ENCODE measurements around the gene STARD10. TPM values are rescaled to one million over a fixed set of nuclear protein-coding genes. Genes with fewer than 3 reads are reported as not detected.

STARD10 gene
- total RNA-seq, 1 donor from 2014 or later, result 66.7 TPM

DNA sequence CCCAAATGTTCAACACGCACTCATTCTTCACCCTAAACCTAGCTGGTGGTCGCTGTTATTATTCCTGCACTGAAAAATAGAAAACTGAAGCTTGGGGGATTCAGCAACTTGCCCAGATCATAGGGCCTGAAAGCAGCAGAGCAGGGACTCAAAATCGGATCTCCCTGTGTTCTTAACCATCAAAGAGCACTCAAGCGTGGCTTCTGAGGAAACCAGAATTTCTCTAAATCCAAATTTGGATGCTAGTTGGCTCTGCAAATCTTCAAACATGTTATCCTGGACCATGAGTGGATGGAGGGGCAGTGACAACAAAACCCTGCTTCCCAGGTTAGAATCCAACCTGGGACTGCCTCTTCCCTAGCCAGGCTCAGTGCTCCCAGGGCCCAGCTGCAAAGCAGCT is 30.0 kb downstream of the STARD10 start:
- no peak for DNase-seq (ENCODE audit: low spot score)

DNA sequence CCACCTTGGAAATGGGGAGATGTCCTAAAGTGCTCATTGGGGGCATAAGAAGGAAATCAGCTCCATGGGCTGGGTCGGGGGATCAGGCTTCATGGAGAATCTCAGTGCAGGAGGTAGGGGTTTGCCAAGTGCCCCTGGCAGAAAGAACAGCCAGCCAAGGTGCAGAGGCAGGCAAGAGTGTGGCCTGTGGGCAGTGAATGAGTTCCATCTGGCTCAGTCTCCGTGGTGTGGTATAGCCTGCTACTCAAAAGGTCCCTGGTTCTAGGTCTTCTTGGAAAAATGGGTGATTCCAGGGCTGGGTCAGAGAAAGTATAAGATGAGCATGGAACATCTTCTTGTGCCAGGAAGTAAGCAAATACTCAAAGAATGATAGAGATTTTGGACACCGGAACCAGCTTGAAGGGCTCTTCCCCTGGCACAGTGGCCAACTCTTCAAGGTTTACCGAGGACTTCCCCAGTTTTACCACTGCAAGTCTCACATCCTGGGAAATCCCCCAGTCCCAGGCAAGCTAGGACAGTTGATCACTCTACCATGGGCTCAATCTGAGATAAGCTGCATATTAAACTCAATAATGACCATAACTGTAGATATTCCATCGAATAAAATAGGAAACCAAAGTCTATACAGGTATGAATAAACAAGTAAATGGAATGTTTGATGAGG is 31.1 kb downstream of the STARD10 start:
- DNase-seq (ENCODE audit: low spot score), result no peak

- DNase-seq (ENCODE audit: low spot score), result no peak
Measured at GRCh38 chr11:72760539-72761405, 33.1 kb downstream of the STARD10 start.

DNA sequence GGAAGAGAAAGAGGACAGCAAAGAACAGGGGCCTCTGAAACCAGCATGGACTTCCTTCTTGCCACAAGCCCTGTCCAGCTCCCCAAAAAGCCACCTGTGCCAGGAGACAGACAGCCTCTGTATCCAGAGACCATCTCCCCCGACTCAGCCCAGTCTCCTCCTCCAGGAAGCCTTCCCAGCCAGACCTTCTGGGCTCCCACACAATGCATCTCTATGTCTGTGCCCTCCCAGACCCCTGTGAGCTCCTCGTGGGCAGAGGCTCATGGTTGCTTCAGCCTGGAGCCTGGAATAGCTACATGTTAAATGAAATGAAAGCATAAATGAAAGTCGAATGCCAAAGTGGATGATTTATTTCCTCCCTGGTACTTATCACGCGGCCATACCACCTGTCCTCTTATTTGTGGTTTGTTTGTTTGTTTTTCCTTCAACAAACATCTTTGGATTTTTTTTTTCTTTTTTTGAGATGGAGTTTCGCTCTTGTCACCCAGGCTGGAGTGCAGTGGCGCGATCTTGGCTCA is 34.3 kb downstream of the STARD10 start:
- DNase-seq (ENCODE audit: low spot score), result no peak

DNA sequence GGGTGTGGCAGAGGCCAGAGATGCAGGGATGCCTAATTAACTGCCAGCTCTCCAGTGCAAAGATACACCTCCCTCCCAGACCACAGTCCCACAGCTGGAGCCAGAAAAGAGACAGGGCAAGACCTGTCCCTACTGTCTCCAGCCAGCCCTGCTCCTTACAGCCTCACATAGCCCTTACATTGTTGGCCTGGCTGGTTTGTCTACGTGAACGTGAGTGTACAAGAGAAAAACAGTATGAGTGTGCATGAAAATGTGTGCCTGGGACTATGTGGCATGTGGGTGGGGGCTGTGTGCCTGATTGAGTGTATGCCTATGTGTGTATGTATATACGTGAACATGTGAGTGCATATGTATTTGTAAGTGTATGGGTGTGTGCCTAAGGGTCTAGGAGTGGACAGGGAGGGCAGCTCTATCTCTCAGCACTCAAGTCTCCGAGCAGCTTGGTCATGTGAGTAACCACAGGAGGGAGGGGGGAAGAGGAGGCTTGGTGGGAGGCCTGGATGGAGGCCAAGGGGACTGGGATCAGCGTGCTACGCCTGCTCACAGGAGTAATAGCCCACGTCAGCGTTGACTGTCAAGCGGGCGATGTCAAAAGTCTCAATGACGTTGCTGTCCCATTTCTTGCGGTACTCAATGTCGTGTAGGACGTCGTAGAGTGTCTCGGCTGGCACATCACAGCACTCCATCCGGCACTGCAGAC is 35.0 kb downstream of the STARD10 start:
- DNase-seq (ENCODE audit: low spot score), result peak; percentile 66

GRCh38 chr11:72758304-72758689 is 35.5 kb downstream of the STARD10 start:
- no peak for DNase-seq (ENCODE audit: low spot score)

GRCh38 chr11:72755713-72756285 is 38.0 kb downstream of the STARD10 start:
- DNase-seq (ENCODE audit: low spot score), result no peak

- no peak for DNase-seq (ENCODE audit: low spot score)
Measured at GRCh38 chr11:72754544-72755155, 39.2 kb downstream of the STARD10 start.

DNA sequence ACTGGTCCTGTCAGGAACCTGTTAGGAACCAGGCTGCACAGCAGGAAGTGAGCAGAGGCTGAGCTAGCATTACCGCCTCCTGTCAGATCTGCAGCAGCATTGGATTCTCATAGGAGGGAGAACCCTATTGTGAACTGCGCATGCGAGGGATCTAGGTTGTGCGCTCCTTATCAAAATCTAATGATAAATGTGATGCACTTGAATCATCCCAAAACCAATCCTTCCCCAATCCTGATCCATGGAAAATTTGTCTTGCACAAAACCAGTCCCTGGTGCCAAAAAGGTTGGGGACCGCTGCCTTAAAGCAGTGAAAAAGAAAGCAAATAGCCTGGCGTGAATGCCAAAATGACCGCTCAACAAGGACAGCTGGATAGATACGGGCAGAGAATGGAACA is 39.7 kb downstream of the STARD10 start:
- no peak for DNase-seq (ENCODE audit: low spot score)

GRCh38 chr11:72753341-72754148 is 40.3 kb downstream of the STARD10 start:
- no peak for DNase-seq (ENCODE audit: low spot score)

- peak; percentile 79 for DNase-seq (ENCODE audit: low spot score)
Measured at GRCh38 chr11:72752088-72752914, 41.5 kb downstream of the STARD10 start, which contains the start of gene ARAP1. Gene ARAP1 (minus strand): TSS chr11:72752408. CDS start chr11:72727128, 25,280 bp downstream.

DNA sequence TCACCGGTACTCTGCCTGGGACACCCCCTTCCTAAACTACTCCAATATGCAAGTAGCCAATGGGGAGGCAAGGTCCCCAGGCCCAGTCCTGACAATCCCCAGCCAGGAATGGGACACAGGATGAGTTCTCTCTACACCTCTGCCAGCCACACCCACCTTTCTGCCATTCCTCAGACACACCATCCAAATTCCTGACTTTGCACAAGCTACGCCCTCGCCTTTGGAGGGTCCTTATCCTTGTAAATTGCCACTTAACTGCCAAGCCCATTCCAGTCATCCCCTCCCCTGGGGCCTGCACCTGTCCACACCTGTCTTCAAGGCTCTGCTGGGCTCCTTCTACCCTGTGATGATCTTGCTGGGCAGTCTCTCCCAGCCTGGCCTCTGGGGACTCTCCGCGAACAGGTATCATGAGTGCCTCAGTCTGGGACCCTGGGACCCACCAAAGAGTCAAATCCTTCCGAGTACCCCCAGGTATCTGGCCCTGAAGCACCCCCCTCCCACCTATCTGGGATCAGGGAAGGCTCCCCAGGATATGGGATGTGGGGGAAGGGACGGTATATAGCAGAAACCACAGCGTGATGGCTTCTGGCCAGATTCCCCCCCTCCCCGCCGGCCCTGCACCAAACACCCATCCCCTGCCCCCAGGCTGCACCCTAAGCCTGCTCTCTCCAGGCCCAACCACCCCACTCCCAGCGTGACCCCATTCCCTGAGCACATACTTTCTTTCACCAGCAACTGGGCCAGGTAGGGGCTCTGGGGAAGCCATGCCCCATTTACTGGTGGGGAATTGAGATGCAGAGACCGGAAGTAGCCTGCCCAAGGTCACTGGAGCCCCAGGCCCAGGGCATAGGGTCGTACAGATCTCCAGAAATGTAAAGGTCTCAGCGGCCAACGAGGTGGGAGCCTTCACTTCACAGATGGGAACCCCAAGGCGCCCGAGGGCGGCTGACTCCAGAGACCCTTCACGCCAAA is 42.4 kb downstream of the STARD10 start:
- no peak for DNase-seq (ENCODE audit: low spot score)

GRCh38 chr11:72750556-72751115 is 43.2 kb downstream of the STARD10 start:
- DNase-seq (ENCODE audit: low spot score), result no peak

GRCh38 chr11:72750086-72750485 is 43.8 kb downstream of the STARD10 start:
- DNase-seq (ENCODE audit: low spot score), result no peak

- no peak for DNase-seq (ENCODE audit: low spot score)
Measured at GRCh38 chr11:72747289-72747855, 46.5 kb downstream of the STARD10 start.

DNA sequence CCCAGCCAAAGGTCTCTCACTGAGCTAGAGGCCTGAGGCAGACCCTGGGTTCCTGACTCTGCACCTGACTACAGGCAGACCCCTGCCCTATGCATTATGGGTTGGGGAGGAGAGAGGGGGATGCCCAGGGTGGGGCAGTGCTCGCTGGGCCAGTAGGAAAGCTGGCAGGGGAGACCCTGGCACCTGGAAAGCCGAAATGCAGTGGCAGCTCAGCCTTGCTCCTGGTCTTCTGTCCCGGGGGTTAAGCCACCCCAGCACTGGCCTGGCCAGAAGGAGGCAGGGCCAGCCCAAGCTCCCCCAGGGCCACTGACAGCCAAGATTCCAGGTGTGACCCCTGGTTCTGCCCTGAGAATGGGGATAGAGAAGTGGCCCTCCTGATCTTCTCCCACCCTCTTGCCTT is 47.0 kb downstream of the STARD10 start:
- DNase-seq (ENCODE audit: low spot score), result no peak

DNA sequence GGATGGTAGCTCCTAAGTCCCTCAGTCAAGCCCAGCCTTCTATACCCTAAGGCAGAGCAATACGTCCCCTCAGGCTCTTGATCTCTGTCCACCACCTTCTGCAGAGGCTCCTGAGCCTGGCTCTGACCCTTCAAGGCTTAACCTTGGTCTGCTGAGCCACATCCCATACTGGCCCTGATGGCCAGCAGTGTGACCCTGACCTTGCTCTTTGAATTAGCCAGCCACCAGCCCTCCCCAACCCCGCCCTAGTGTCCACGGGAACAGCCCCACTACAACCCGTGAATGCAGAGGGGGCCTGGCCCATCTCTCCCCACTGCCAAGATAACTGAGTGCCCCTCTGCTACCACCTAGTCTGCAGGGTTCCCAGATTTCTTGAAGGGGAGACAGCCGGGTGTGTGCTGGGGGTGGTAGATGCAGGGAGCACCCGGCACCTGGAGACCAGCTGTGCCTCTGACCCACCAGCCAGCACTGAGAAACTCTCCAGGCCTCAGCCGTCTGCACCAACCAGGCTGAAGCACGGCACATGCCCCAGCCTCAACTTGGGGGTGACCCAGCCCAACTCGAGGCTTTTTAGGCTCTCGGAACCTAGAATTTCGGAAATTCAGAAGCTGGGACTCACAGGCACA is 47.8 kb downstream of the STARD10 start:
- no peak for DNase-seq (ENCODE audit: low spot score)

Data from ureter (tissue), 1 donor.